MM.1S (cell line): ENCODE measurements around the gene SMURF1.

Experiments used
- DNase-seq: peaks from one replicate; pipeline ENCODE4 v3.0.0-alpha.2; 2015
- H2AFZ ChIP-seq: fragments of 300-600 bp; sonication (generic); 2 replicates; pipeline ENCODE4 v1.6.0; 2016; ENCODE audit warnings: antibody characterized with exemption, low read length
- H3F3A ChIP-seq: fragments of 300-600 bp; sonication (generic); 2 replicates; pipeline ENCODE4 v1.6.1; 2016; ENCODE audit warnings: mild to moderate bottlenecking, antibody characterized with exemption, low read length, moderate library complexity, mixed read lengths; ENCODE audit not compliant: insufficient read depth
- H3K27ac ChIP-seq: fragments of 300-600 bp; sonication (generic); 2 replicates; pipeline ENCODE4 v1.5.1; 2016; ENCODE audit warnings: mild to moderate bottlenecking, low read length
- H3K27me3 ChIP-seq: fragments of 300-600 bp; sonication (generic); replicated peaks from 2 replicates; pipeline ENCODE4 v1.6.0; 2016; ENCODE audit warnings: low read length; ENCODE audit not compliant: insufficient read depth
- H3K36me3 ChIP-seq: fragments of 300-600 bp; sonication (generic); replicated peaks from 2 replicates; pipeline ENCODE4 v1.6.1; 2016; ENCODE audit warnings: mild to moderate bottlenecking, low read length, mixed read lengths; ENCODE audit not compliant: insufficient read depth
- H3K4me1 ChIP-seq: fragments of 300-600 bp; sonication (generic); 2 replicates; pipeline ENCODE4 v1.6.1; 2016; ENCODE audit warnings: low read length, mixed read lengths
- H3K4me2 ChIP-seq: fragments of 300-600 bp; sonication (generic); 2 replicates; pipeline ENCODE4 v1.6.0; 2016; ENCODE audit warnings: low read depth, low read length
- H3K4me3 ChIP-seq: fragments of 300-600 bp; sonication (generic); 2 replicates; pipeline ENCODE4 v1.5.1; 2016; ENCODE audit warnings: low read length, mixed read lengths
- H3K79me2 ChIP-seq: fragments of 300-600 bp; sonication (generic); 2 replicates; pipeline ENCODE4 v1.6.1; 2016; ENCODE audit warnings: mixed run types, low read length, mixed read lengths
- H3K9ac ChIP-seq: fragments of 300-600 bp; sonication (generic); 2 replicates; pipeline ENCODE4 v1.6.1; 2016; ENCODE audit warnings: low read length, mixed read lengths
- H3K9me2 ChIP-seq: fragments of 300-600 bp; sonication (generic); replicated peaks from 2 replicates; pipeline ENCODE4 v1.6.1; 2016; ENCODE audit warnings: mild to moderate bottlenecking, low read length, mixed read lengths; ENCODE audit not compliant: insufficient read depth
- H3K9me3 ChIP-seq: fragments of 300-600 bp; sonication (generic); replicated peaks from 2 replicates; pipeline ENCODE4 v1.6.1; 2016; ENCODE audit warnings: mild to moderate bottlenecking, low read length, mixed read lengths; ENCODE audit not compliant: insufficient read depth
- H4K20me1 ChIP-seq: fragments of 300-600 bp; sonication (generic); 2 replicates; pipeline ENCODE4 v1.6.1; 2016; ENCODE audit warnings: mild to moderate bottlenecking, low read length, moderate library complexity, mixed read lengths; ENCODE audit not compliant: insufficient read depth
- CTCF ChIP-seq: fragments of 300-600 bp; sonication (generic); IDR thresholded peaks from 2 replicates; pipeline ENCODE4 v1.5.1; 2016; ENCODE audit warnings: antibody characterized with exemption, low read length, mixed read lengths
- EZH2 ChIP-seq: fragments of 300-600 bp; sonication (generic); optimal IDR thresholded peaks from 2 replicates; pipeline ENCODE3; 2017; ENCODE audit warnings: low read depth, mild to moderate bottlenecking, antibody characterized with exemption, low read length, mixed read lengths
- EZH2phosphoT487 ChIP-seq: fragments of 300-600 bp; sonication (generic); IDR thresholded peaks from 2 replicates; pipeline ENCODE4 v1.6.1; 2018; ENCODE audit warnings: antibody characterized with exemption, low read length

SMURF1 gene

GRCh38 chr7:99121496-99122021, 22.3 kb downstream of the SMURF1 start:
- no peaks in the 10 kb centered on the region for H3K9me3 ChIP-seq
- no peaks in the 10 kb centered on the region for H3K36me3 ChIP-seq
- H3K4me1 ChIP-seq = no peaks in the 10 kb centered on the region
- H3K4me2 ChIP-seq = no peak overlapping the region
- H3K4me3 ChIP-seq = no peak overlapping the region
- H2AFZ ChIP-seq = no peak overlapping the region
- H3K9ac ChIP-seq = no peak overlapping the region
- no peak for DNase-seq
- H3K79me2 ChIP-seq = peaks cover 62% of the 10 kb centered on the region
- no peaks in the 10 kb centered on the region for H3K9me2 ChIP-seq
- no peak overlapping the region for H3K27ac ChIP-seq
- no peak for TF ChIP-seq CTCF
- no peak for TF ChIP-seq EZH2phosphoT487
- H4K20me1 ChIP-seq = no peaks in the 10 kb centered on the region
- H3F3A ChIP-seq = no peaks in the 10 kb centered on the region
- no peaks in the 10 kb centered on the region for H3K27me3 ChIP-seq

GRCh38 chr7:99120916-99121315, 23.0 kb downstream of the SMURF1 start:
- Histone ChIP-seq H4K20me1 (no peaks in the 10 kb centered on the region), H3K4me2 (no peak overlapping the region), H3K27me3 (no peaks in the 10 kb centered on the region), H3K27ac (no peak overlapping the region), H3F3A (no peaks in the 10 kb centered on the region), H3K4me1 (no peaks in the 10 kb centered on the region), H3K36me3 (no peaks in the 10 kb centered on the region), H3K9me2 (no peaks in the 10 kb centered on the region), H3K79me2 (peaks cover 64% of the 10 kb centered on the region), H2AFZ (no peak overlapping the region), H3K4me3 (no peak overlapping the region), H3K9me3 (no peaks in the 10 kb centered on the region), H3K9ac (no peak overlapping the region)
- DNase-seq = no peak
- TF ChIP-seq EZH2 (no peak), EZH2phosphoT487 (no peak)

GRCh38 chr7:99120501-99120900, 23.4 kb downstream of the SMURF1 start:
- Histone ChIP-seq H3K27ac (no peak overlapping the region), H4K20me1 (no peaks in the 10 kb centered on the region), H3K9me3 (no peaks in the 10 kb centered on the region), H3K79me2 (peaks cover 64% of the 10 kb centered on the region), H3K9me2 (no peaks in the 10 kb centered on the region), H3K9ac (no peak overlapping the region), H3K4me1 (no peaks in the 10 kb centered on the region), H3K4me2 (no peak overlapping the region), H2AFZ (no peak overlapping the region), H3K27me3 (no peaks in the 10 kb centered on the region), H3K36me3 (no peaks in the 10 kb centered on the region), H3F3A (no peaks in the 10 kb centered on the region), H3K4me3 (no peak overlapping the region)
- TF ChIP-seq CTCF (no peak), EZH2 (no peak)
- DNase-seq = no peak

- no peaks in the 10 kb centered on the region for H3K27me3 ChIP-seq
- TF ChIP-seq CTCF (no peak), EZH2phosphoT487 (no peak), EZH2 (no peak)
- peaks cover 57% of the 10 kb centered on the region for H3K79me2 ChIP-seq
- H2AFZ ChIP-seq = no peak overlapping the region
- no peaks in the 10 kb centered on the region for H3K4me1 ChIP-seq
- no peaks in the 10 kb centered on the region for H3K36me3 ChIP-seq
- DNase-seq = no peak
- no peaks in the 10 kb centered on the region for H3F3A ChIP-seq
- H3K9me2 ChIP-seq = no peaks in the 10 kb centered on the region
- no peak overlapping the region for H3K4me2 ChIP-seq
- no peaks in the 10 kb centered on the region for H4K20me1 ChIP-seq
- no peak overlapping the region for H3K4me3 ChIP-seq
- no peak overlapping the region for H3K9ac ChIP-seq
- no peak overlapping the region for H3K27ac ChIP-seq
- H3K9me3 ChIP-seq = no peaks in the 10 kb centered on the region
Measured at GRCh38 chr7:99118077-99118476, 25.8 kb downstream of the SMURF1 start.
